ENCODE measurements around the gene DSG4. TPM values are rescaled to one million over a fixed set of nuclear protein-coding genes. Genes with fewer than 3 reads are reported as not detected.
A peak's percentile ranks its signal among the peaks of the same experiment; 100 is the strongest.

Gene DSG4
- polyA plus RNA-seq, 3 donors = not detected

- WGBS (ENCODE audit: insufficient coverage) = no CpG with 5 or more reads among the region's 7 CpGs
- Mint-ChIP-seq H3K9me3 (peaks cover 0 to 2% (median 0%) of the 10 kb centered on the region in 7 donors), H3K4me3 (no peak overlapping the region), H3K27me3 (ENCODE audit: low read depth in 3 of 3) (peaks cover 0 to 2% (median 0%) of the 10 kb centered on the region in 3 donors), H3K4me1 (no peaks in the 10 kb centered on the region), H3K36me3 (no peaks in the 10 kb centered on the region), H3K27ac (no peak overlapping the region)
- Histone ChIP-seq H3K9ac (ENCODE audit: insufficient read depth, low read length, poor library complexity, severe bottlenecking) (no peak overlapping the region), H3K27ac (ENCODE audit: low read depth in 1 of 2, low read length in 2 of 2) (no peak overlapping the region), H2AFZ (ENCODE audit: insufficient read depth, low read depth, low read length, poor library complexity, severe bottlenecking) (no peak overlapping the region), H3K36me3 (replicated peaks in 1 of 2; ENCODE audit: control insufficient read depth in 1 of 2, insufficient read depth in 2 of 2, low read length in 2 of 2) (no peaks in the 10 kb centered on the region), H3K9me3 (replicated peaks in 1 of 2; ENCODE audit: control insufficient read depth in 1 of 2, insufficient read depth in 1 of 2, low read length in 2 of 2) (no peaks in the 10 kb centered on the region), H3K79me2 (ENCODE audit: insufficient read depth, low read length) (no peaks in the 10 kb centered on the region), H3K4me2 (replicated peaks; ENCODE audit: extremely low read depth, low read length, poor library complexity, severe bottlenecking) (no peak overlapping the region), H4K20me1 (ENCODE audit: insufficient read depth, low read length) (no peaks in the 10 kb centered on the region), H3K4me3 (replicated peaks in 1 of 3; ENCODE audit: low read depth in 2 of 3, low read length in 3 of 3) (no peak overlapping the region), H3K4me1 (ENCODE audit: control insufficient read depth in 1 of 2, insufficient read depth in 2 of 2, low read length in 2 of 2) (no peaks in the 10 kb centered on the region), H3K27me3 (ENCODE audit: control insufficient read depth in 2 of 2, insufficient read depth in 2 of 2, low read length in 2 of 2) (no peaks in the 10 kb centered on the region)
- peak in 1 of 3 donors; percentile 5 for DNase-seq
- intact Hi-C loops (cut with micrococcal nuclease) = no loop called here
- TF ChIP-seq CTCF (IDR thresholded peaks at IDR 0.05) = peak; percentile 68
Observed at GRCh38 chr18:31424383-31424988, 47.9 kb downstream of the DSG4 start.

DNA sequence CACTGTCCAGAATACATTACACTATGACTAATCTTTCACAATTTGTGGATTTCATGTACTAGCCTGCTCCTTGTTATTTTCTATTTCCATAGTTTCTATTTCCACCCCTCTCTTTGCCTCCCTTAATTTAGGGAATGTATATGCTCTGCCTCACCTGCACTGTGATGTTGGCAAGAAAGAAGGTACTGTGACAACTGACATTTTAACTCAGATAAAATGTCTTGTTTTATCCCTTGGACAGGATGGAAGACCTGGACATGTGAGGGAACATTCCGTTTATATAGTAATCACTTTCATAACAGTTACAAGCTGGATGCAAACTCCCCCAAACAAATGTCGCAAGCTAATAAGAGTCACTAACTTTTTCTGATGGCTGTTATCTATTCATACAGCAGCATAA, 49.4 kb downstream of the DSG4 start:
- no peaks in the 10 kb centered on the region for H4K20me1 ChIP-seq (ENCODE audit: insufficient read depth, low read length)
- H3K9me3 ChIP-seq (replicated peaks in 1 of 2; ENCODE audit: control insufficient read depth in 1 of 2, insufficient read depth in 1 of 2, low read length in 2 of 2) = no peaks in the 10 kb centered on the region
- Mint-ChIP-seq H3K9me3 (peaks cover 0 to 5% (median 0%) of the 10 kb centered on the region in 7 donors), H3K27me3 (ENCODE audit: low read depth in 3 of 3) (peaks cover 0 to 2% (median 2%) of the 10 kb centered on the region in 3 donors), H3K4me3 (no peak overlapping the region), H3K36me3 (no peaks in the 10 kb centered on the region), H3K27ac (no peak overlapping the region), H3K4me1 (peaks cover 1% of the 10 kb centered on the region)
- no peaks in the 10 kb centered on the region for H3K79me2 ChIP-seq (ENCODE audit: insufficient read depth, low read length)
- H3K27me3 ChIP-seq (ENCODE audit: control insufficient read depth in 2 of 2, insufficient read depth in 2 of 2, low read length in 2 of 2) = no peaks in the 10 kb centered on the region
- H3K4me1 ChIP-seq (ENCODE audit: control insufficient read depth in 1 of 2, insufficient read depth in 2 of 2, low read length in 2 of 2) = no peaks in the 10 kb centered on the region
- H3K4me2 ChIP-seq (replicated peaks; ENCODE audit: extremely low read depth, low read length, poor library complexity, severe bottlenecking) = no peak overlapping the region
- no peak overlapping the region for H3K9ac ChIP-seq (ENCODE audit: insufficient read depth, low read length, poor library complexity, severe bottlenecking)
- no peak overlapping the region for H2AFZ ChIP-seq (ENCODE audit: insufficient read depth, low read depth, low read length, poor library complexity, severe bottlenecking)
- TF ChIP-seq CTCF (IDR thresholded peaks at IDR 0.05) = no peak
- H3K27ac ChIP-seq (ENCODE audit: low read depth in 1 of 2, low read length in 2 of 2) = no peak overlapping the region
- intact Hi-C loops (cut with micrococcal nuclease) = no loop called here
- 100% methylated on average over 1 of the region's 2 CpGs for WGBS (ENCODE audit: insufficient coverage)
- H3K36me3 ChIP-seq (replicated peaks in 1 of 2; ENCODE audit: control insufficient read depth in 1 of 2, insufficient read depth in 2 of 2, low read length in 2 of 2) = no peaks in the 10 kb centered on the region
- no peak for DNase-seq
- H3K4me3 ChIP-seq (replicated peaks in 1 of 3; ENCODE audit: low read depth in 2 of 3, low read length in 3 of 3) = no peak overlapping the region

Measured in CD14-positive monocyte (primary cell).